GM21447 (cell line): Measurements from ENCODE around the gene PODNL1.

Experiments used
- ATAC-seq: cut with Tn5 transposase; IDR thresholded peaks from one replicate; pipeline ENCODE4 v1.9.1; 2021; ENCODE audit not compliant: unreplicated experiment

Gene PODNL1

GRCh38 chr19:13938301-13939064 is at the start of gene PODNL1:
PODNL1 (minus strand) TSS chr19:13938417; CDS start chr19:13938181, 236 bp downstream.
- ATAC-seq: no peak

GRCh38 chr19:13987101-13987890 is 49.1 kb upstream of the PODNL1 start:
- no peak for ATAC-seq

DNA sequence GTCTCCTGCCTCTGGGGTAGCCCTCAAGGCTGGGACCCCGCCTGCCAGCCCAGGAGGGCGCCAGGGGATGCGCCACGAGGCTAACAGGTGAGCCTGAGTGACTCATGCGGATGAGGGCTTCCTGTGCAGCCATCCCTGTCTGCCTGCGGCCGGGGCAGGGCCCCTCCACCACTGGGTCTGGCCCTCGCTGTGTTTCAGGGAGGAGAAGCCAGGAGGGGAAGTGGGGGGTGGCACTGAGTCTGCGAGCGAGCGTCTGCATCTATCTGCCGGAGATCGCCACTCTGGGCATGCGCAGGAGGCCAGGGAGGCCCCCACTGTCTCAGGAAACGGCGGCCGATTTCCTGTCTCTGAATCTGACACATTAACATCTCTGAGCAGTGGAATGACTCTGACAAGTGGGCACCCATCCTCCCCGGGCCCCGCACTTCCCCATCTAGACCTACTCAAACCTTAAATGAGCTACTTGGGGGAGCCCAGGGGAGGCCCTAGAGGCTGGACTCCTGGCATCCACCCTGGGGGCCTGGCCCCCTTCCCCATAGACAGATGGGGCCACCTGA is 48.2 kb upstream of the PODNL1 start:
- ATAC-seq: peak; percentile 89

DNA sequence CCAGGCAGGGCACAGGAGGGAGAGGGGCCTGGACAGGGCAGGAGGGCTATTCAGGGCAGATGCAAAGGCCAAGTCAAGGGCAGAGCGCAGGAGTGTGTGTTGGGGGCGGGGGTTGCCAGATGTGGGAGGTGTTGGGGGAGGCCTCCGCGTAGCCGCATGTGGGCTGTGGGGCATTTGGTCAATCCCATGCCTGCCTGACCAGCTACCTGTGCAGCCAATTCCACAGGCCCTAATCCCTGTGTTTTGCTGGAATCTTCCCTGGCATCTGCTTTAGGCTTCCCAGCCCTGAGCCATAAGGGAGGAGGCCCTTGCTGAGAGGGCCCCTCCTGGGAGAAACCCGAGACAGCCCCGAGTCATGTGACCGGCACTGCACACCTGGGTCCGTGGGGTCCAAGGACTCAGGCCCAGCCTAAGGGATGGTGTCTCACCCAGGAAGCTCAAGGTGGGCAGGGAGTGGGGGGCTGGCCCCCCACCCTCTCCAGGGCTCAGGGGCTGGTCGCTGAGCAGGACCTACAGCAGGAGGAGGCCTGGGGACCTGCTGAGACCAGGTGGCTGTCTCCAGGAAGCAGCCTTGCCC is 47.6 kb upstream of the PODNL1 start:
- ATAC-seq: peak; percentile 6

- no peak for ATAC-seq
These were observed 46.9 kb upstream of the PODNL1 start for GRCh38 chr19:13984875-13985741.

- no peak for ATAC-seq
These were observed 46.0 kb upstream of the PODNL1 start for GRCh38 chr19:13984186-13984585.

DNA sequence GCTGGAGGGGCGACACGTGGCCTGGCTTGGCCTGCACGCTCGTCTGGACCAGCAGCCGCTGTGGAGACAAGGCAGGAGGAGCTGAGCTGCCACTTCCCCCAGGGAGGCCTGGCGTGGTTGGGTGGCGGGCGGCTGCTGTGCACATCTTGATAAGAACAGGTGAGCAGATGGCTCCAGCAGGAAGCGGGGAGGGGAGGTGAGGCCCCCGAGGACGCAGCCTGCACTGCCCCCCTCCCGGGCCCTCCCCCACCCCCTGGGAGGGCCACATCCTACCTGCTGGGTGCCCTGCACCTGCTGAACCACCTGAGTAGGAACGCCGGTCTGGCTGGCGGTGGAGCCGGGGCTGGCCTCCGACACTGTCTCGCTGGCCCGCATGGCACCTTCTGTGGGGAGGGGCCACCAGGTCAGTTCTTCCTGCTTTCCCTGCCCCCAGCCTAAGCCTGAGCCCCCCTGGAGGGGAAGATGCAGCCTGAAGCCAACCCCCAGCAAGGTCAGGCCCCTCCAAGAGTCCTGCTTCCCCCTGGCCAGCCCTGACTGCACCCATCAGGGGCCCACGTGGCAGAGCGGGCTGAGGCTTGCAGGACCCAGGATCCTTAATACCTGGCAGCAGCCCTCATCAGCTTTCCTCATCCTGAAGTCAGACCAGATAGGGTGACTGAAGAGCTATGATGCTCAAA is 45.1 kb upstream of the PODNL1 start:
- ATAC-seq: no peak

GRCh38 chr19:13982773-13983172 is 44.6 kb upstream of the PODNL1 start:
- ATAC-seq: no peak

- ATAC-seq: no peak
These were observed 43.8 kb upstream of the PODNL1 start for GRCh38 chr19:13981988-13982501.

- ATAC-seq: no peak
These were observed 43.2 kb upstream of the PODNL1 start for GRCh38 chr19:13981467-13981866.

DNA sequence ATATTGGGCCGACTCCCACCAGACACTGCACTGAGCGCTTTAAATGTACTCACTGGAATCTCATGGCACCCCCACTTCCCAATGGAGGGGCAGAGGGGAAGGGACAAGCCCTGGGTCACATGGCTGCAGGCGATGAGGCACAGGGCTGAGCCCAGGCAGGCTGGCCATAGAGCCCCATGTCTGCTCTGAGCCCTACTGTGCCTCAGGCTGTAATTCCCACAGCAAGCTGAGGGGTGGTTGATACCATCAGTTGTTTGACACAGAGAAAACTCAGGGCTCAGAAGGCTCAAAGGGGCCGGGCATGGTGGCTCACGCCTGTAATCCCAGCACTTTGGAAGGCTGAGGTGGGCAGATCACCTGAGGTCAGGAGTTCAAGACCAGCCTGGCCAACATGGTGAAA is 42.8 kb upstream of the PODNL1 start:
- no peak for ATAC-seq

DNA sequence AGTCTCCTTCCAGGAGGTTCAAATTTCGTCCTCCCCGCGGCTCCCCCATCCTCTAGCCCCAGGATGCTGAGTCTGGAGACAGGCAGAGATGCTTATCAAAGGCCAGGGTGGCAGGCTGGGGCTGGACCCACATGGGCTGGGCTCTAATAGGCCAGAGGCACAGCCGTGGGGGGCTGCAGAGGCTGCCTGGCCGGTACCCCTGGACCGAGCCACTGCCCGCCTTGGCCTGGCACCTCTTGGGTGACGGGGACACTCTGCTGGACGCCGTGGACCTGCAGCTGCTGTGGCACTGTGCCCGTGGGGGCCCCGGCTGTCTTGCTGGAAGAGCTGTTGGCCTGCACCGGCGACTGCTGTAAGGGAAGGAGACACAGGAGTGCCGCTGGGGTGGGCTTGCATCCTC is 42.1 kb upstream of the PODNL1 start:
- ATAC-seq: no peak

GRCh38 chr19:13979686-13980085 is 41.5 kb upstream of the PODNL1 start:
- no peak for ATAC-seq

- no peak for ATAC-seq
These were observed 41.0 kb upstream of the PODNL1 start for GRCh38 chr19:13979244-13979615.

GRCh38 chr19:13978351-13979243 is 40.4 kb upstream of the PODNL1 start:
- ATAC-seq: no peak

GRCh38 chr19:13977803-13978202 is 39.6 kb upstream of the PODNL1 start:
- no peak for ATAC-seq

GRCh38 chr19:13976446-13976845 is 38.2 kb upstream of the PODNL1 start:
- ATAC-seq: no peak

DNA sequence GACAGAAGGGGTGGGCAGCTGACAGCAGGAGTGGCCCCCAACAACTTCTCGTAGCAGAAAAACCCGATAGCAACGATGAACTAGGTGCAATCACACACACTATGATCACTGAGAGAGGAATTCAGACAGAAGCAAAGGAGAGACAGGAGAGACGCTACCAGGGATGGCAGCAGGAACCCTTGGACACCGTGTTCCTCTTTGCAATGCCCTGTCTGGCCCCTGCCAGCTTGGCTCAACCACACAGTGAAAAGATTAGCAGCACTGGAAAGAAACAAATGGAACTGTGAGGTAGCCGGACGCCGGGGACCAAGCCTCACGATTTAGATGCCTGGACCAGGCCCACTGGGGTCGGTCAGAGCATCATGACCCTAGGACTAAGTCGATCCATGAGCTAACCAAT is 37.7 kb upstream of the PODNL1 start:
- no peak for ATAC-seq

DNA sequence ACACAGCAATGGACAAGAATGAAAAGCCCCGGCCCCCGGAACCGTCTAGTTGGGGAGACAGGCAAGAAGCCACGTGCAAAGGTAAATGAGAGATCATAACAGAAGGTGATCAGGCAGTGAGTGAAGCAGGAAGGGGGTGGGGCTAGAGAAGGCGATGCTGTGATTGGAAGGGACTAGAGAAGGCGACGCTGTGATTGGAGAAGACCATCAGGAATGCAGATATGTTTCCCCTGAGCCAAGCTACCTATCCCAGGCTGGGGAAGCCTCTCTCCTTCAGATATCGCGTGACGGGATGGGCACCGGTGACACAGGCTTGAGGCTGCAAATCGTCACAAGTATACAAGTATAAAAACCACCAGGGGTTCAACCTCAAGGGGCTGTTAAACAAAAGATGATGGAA is 35.9 kb upstream of the PODNL1 start:
- no peak for ATAC-seq
